Ovary (tissue), 9 donors: ENCODE measurements around the gene PLVAP. TPM values are rescaled to one million over a fixed set of nuclear protein-coding genes. Genes with fewer than 3 reads are reported as not detected.

Experiments used
- DNase-seq, 5 donors: peaks; one replicate each; pipeline ENCODE4 v3.0.0-alpha.2; 2019 to 2020
- H3K27ac ChIP-seq, 2 donors: fragments of 200-600 bp; one replicate each; pipeline versions ENCODE4 v1.5.1 to v1.8.0; 2019 to 2022
- H3K27me3 ChIP-seq: fragments of 200-600 bp; one replicate; pipeline ENCODE4 v1.8.0; 2022
- H3K36me3 ChIP-seq: fragments of 200-600 bp; sonication (generic); one replicate; pipeline ENCODE4 v1.5.1; 2019
- H3K4me1 ChIP-seq: one replicate; pipeline ENCODE4 v1.8.1; 2013; ENCODE audit warnings: mild to moderate bottlenecking, moderate library complexity; ENCODE audit not compliant: insufficient read depth
- H3K4me3 ChIP-seq: fragments of 200-600 bp; sonication (generic); one replicate; pipeline ENCODE4 v1.5.1; 2017
- H3K9me3 ChIP-seq, 2 donors: fragments of 200-600 bp in 1 of 2; sonication (generic) in 1 of 2; one replicate each; pipeline versions ENCODE4 v1.5.1 to v1.8.1; 2013 to 2019; ENCODE audit warnings: mild to moderate bottlenecking in 1 of 2, moderate library complexity in 1 of 2
- EP300 ChIP-seq: sonication (generic); formaldehyde crosslinking; IDR thresholded peaks from one replicate; pipeline ENCODE4 v1.6.1; 2017; ENCODE audit warnings: antibody characterized with exemption
- POLR2A ChIP-seq: fragments of 450-650 bp; IDR thresholded peaks from one replicate; pipeline ENCODE4 v1.6.1; 2017; ENCODE audit warnings: antibody characterized with exemption, mild to moderate bottlenecking, moderate library complexity
- WGBS, 3 donors: extraction: QIAGEN DNeasy Blood & Tissue Kit in 1 of 3; methylation state at CpG; one replicate each; pipeline versions ENCODE4 v1.1.5 to v1.1.7; 2013 to 2017; 5-methylcytosine and 5-hydroxymethylcytosine counted together
- intact Hi-C, 4 donors: fragments of 100-400 bp; cut with DNase I; formaldehyde crosslinking; loops; one replicate each; pipeline versions ENCODE4 v1.11.0 to v1.15.1; 2022 to 2023
- polyA plus RNA-seq, 2 donors: library from polyadenylated mRNA; stranded (reverse); fragments of 200-250 nt in 1 of 2; fragments of 350-450 nt in 1 of 2; fragmentation: Illumina TruSeq in 1 of 2; extraction: RNeasy Lipid Tissue Mini Kit (QIAGEN cat#74804) in 1 of 2; gene quantifications; one replicate each; pipeline ENCODE4 v1.2.3, GENCODE V29; 2013 to 2014
- total RNA-seq, 7 donors: library from RNA; depleted of rRNA in 2 of 7; stranded (reverse); fragments of >200 nt in 2 of 7; fragmentation: NEBNext Ultra II Directional in 3 of 7; extraction: Animal tissue kit (Norgen Biotek cat#: 25700) in 3 of 7; gene quantifications; one replicate each; pipeline versions ENCODE4 v1.1.0 to v1.2.4, GENCODE V29; 2016 to 2023
- TF ChIP-seq, protein P1 (sequence below), 3 donors: fragments of 450-650 bp in 2 of 3; fragments of 200-600 bp in 1 of 3; IDR thresholded peaks; one replicate each; pipeline versions ENCODE4 v1.5.1 to v1.8.0; 2016 to 2022; ENCODE audit warnings: antibody characterized with exemption in 3 of 3, mild to moderate bottlenecking in 1 of 3
- donor health status: DM: no; HTN: no; CAD: no; lungs with moderate emphysema.
- donor health status: DM: no; HTN: no; CAD: no.
- donor health status: Bipolar disorder and iron deficiency.
- donor health status: DM: yes; HTN: yes; CAD: no.
- donor health status: DM: no; HTN: no; CAD: no.
- donor health status: DM: yes; HTN: yes; CAD: no.

Gene PLVAP
- total and polyA plus RNA-seq, 9 donors, result 2.0 to 22.7 (median 8.3) TPM

GRCh38 chr19:17352608-17353280 is 24.4 kb downstream of the PLVAP start:
- Histone ChIP-seq H3K4me3 (no peak overlapping the region), H3K36me3 (no peaks in the 10 kb centered on the region), H3K27ac (no peak overlapping the region), H3K9me3 (no peaks in the 10 kb centered on the region), H3K27me3 (no peaks in the 10 kb centered on the region), H3K4me1 (no peaks in the 10 kb centered on the region)
- 41 to 48% (median 48%) methylated on average over 14 of the region's 14 CpGs for WGBS, 3 donors
- intact Hi-C loops, result no loop called here
- peak in 1 of 5 donors; percentile 35 for DNase-seq
- TF ChIP-seq POLR2A (no peak), EP300 (no peak)
- TF ChIP-seq, protein P1, sequence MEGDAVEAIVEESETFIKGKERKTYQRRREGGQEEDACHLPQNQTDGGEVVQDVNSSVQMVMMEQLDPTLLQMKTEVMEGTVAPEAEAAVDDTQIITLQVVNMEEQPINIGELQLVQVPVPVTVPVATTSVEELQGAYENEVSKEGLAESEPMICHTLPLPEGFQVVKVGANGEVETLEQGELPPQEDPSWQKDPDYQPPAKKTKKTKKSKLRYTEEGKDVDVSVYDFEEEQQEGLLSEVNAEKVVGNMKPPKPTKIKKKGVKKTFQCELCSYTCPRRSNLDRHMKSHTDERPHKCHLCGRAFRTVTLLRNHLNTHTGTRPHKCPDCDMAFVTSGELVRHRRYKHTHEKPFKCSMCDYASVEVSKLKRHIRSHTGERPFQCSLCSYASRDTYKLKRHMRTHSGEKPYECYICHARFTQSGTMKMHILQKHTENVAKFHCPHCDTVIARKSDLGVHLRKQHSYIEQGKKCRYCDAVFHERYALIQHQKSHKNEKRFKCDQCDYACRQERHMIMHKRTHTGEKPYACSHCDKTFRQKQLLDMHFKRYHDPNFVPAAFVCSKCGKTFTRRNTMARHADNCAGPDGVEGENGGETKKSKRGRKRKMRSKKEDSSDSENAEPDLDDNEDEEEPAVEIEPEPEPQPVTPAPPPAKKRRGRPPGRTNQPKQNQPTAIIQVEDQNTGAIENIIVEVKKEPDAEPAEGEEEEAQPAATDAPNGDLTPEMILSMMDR (IDR thresholded peaks at IDR 0.05), result no peak

GRCh38 chr19:17351815-17352435 is 25.2 kb downstream of the PLVAP start:
- Histone ChIP-seq H3K9me3 (no peaks in the 10 kb centered on the region), H3K27me3 (no peaks in the 10 kb centered on the region), H3K36me3 (no peaks in the 10 kb centered on the region), H3K27ac (no peak overlapping the region), H3K4me1 (no peaks in the 10 kb centered on the region), H3K4me3 (no peak overlapping the region)
- DNase-seq, result no peak
- TF ChIP-seq, protein P1 (IDR thresholded peaks at IDR 0.05), result no peak
- TF ChIP-seq EP300 (no peak), POLR2A (no peak)
- intact Hi-C loops, result loop anchor here in 1 of 4 donors (2.0 kb wide), 1 partner anchor 33 kb away; no protein-coding TSS in a partner anchor
- WGBS, 3 donors, result 89 to 93% (median 90%) methylated on average over 45 of the region's 45 CpGs

DNA sequence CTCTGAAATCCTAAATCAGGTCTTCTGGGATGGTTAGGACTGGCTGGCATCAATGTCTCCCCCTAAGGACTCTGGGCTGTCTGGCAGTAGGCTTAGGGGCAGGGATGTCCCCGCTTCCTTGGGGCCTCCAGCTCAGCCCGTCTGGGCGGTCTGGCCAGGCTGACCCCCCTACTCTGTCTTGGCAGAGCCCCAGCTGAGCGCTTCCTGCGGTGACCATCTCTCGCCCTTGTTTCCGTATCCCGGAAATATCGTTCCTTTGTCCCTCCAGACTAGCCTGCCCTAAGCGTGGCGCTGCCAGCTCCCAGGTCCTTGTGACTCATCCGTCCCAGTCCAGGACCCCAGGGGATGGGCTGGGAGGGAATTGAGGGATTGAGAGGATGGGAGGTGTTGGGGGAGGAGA is 28.4 kb downstream of the PLVAP start:
- WGBS, 3 donors, result 1 to 3% (median 2%) methylated on average over 12 of the region's 12 CpGs
- intact Hi-C loops, result loop anchor here in 3 of 4 donors (5.0 to 10.0 kb wide), 4 partner anchors 39 to 119 kb away; partner anchors contain the start of gene NXNL1 (in 1 of the 3)
- Histone ChIP-seq H3K36me3 (no peaks in the 10 kb centered on the region), H3K27ac (peak overlapping the region in 1 of 2 donors; percentile 60), H3K4me1 (no peaks in the 10 kb centered on the region), H3K9me3 (no peaks in the 10 kb centered on the region), H3K27me3 (no peaks in the 10 kb centered on the region), H3K4me3 (no peak overlapping the region)
- peak in 4 of 5 donors; percentile 61 to 72 (median 68) for DNase-seq
- TF ChIP-seq EP300 (no peak), POLR2A (no peak)
- TF ChIP-seq, protein P1 (IDR thresholded peaks at IDR 0.05), result no peak

DNA sequence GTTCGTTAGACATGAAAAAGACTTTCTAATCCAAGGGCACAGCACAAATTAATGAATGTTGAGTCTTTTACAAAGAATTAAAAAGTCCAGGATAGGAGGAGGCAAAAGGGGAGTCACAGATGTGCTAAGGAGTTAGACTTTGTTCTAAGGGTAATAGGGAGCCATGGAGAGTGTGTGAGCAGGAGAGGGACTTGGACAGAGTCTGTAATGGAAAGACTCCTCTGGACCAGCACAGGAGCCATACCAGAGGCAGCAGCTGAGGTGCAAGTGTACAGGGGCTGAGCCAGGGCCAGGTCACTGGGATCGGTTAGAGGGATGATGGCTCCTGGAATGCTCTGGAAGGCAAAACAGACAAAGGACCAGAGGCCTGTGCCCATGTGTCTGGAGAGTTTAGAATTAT is 29.3 kb downstream of the PLVAP start:
- H3K4me1 ChIP-seq, result no peaks in the 10 kb centered on the region
- no peaks in the 10 kb centered on the region for H3K9me3 ChIP-seq
- no peak overlapping the region for H3K4me3 ChIP-seq
- WGBS, 3 donors, result 63 to 84% (median 81%) methylated on average over 2 of the region's 2 CpGs
- no peaks in the 10 kb centered on the region for H3K27me3 ChIP-seq
- intact Hi-C loops, result loop anchor here (2.0 to 10.0 kb wide), 6 partner anchors 39 to 119 kb away; partner anchors contain the start of gene NXNL1 (in 1 of the 4)
- TF ChIP-seq, protein P1 (IDR thresholded peaks at IDR 0.05), result no peak
- no peak for TF ChIP-seq POLR2A
- no peak for TF ChIP-seq EP300
- DNase-seq, result no peak
- no peak overlapping the region for H3K27ac ChIP-seq
- no peaks in the 10 kb centered on the region for H3K36me3 ChIP-seq
